ENCODE measurements around the gene GADL1. TPM values are rescaled to one million over a fixed set of nuclear protein-coding genes. Genes with fewer than 3 reads are reported as not detected.
A peak's percentile ranks its signal among the peaks of the same experiment; 100 is the strongest.

GADL1 gene
- polyA plus RNA-seq, 2 of the 4 experiments (the other 2 are of a cell fraction), result not detected

DNA sequence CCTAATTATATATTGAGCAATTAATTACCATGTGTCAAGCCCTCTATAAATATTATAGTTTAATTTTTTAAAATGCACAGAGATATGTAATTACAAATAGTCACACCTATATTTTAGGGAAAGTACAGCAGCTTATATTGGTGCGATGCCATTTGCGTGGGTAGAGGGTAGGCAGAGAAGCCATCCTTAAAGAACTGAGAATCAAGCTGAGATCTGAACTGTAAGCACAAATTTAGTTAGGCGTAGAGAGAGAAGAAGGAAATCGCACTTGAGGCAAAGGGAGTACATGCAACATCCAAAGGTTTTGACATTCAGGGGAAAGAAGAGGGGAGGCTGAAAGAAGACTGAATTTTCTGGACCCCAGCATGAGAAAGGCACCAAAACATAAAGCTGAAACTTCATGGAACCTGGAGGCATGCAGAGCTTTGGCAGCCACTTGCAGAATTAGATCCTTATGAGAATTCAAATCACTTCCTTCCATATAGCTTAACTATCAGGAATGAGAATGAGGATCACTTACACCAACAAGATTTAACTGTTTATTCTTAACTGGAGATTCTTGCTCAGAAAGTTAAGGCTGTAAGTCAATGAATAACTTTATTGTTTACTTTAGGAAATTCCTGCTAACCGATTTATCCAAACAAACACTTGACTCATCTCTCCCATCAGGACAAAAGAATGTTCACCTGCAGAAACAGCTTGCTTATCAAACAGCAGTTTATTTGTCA is 173.7 kb downstream of the GADL1 start (continued):
- TF ChIP-seq NFE2L2 (conservative IDR thresholded peaks at IDR 0.05; ENCODE audit: low read length) (no peak), CEBPB (IDR thresholded peaks at IDR 0.05) (peak; percentile 62 to 89; a peak in 3 of 4 replicates), JUN (IDR thresholded peaks at IDR 0.05) (peak; percentile 93 to 98), FOXS1 (CRISPR knock-in tag; IDR thresholded peaks at IDR 0.05) (peak; percentile 91; the same call in 1 of the 2 replicates), RNF2 (IDR thresholded peaks at IDR 0.05; ENCODE audit: borderline replicate concordance, low read depth) (no peak), RCOR1 (IDR thresholded peaks at IDR 0.05; ENCODE audit: low read depth, low read length) (no peak), TP53 (CRISPR knock-in tag; IDR thresholded peaks at IDR 0.05) (no peak), HDAC2 (IDR thresholded peaks at IDR 0.05) (no peak), ZFP36 (IDR thresholded peaks at IDR 0.05; ENCODE audit: borderline replicate concordance, partially characterized antibody) (peak; percentile 20), ZSCAN20 (CRISPR knock-in tag; IDR thresholded peaks at IDR 0.05) (no peak), ELK1 (IDR thresholded peaks at IDR 0.05; ENCODE audit: low read depth, low read length) (no peak), KDM5A (IDR thresholded peaks at IDR 0.05) (no peak), RFX5 (IDR thresholded peaks at IDR 0.05) (no peak), EHF (CRISPR knock-in tag; IDR thresholded peaks at IDR 0.05) (no peak), FOSB (CRISPR knock-in tag; IDR thresholded peaks at IDR 0.05) (no peak), HMGXB4 (CRISPR knock-in tag; IDR thresholded peaks at IDR 0.05; ENCODE audit: borderline replicate concordance) (no peak), CBX8 (IDR thresholded peaks at IDR 0.05) (no peak), POLR2A (IDR thresholded peaks at IDR 0.05; ENCODE audit: low read length) (no peak), CHD4 (IDR thresholded peaks at IDR 0.05; ENCODE audit: borderline replicate concordance) (no peak), HOXA7 (CRISPR knock-in tag; IDR thresholded peaks at IDR 0.05) (no peak), TFCP2L1 (CRISPR knock-in tag; IDR thresholded peaks at IDR 0.05) (no peak), KDM1A (IDR thresholded peaks at IDR 0.05; ENCODE audit: low read depth) (no peak), ZC3H11A (IDR thresholded peaks at IDR 0.05) (no peak), MAX (IDR thresholded peaks at IDR 0.05) (peak; percentile 84), CHD2 (IDR thresholded peaks at IDR 0.05; ENCODE audit: low read length, partially characterized antibody) (no peak)
- TF ChIP-seq, protein P1, sequence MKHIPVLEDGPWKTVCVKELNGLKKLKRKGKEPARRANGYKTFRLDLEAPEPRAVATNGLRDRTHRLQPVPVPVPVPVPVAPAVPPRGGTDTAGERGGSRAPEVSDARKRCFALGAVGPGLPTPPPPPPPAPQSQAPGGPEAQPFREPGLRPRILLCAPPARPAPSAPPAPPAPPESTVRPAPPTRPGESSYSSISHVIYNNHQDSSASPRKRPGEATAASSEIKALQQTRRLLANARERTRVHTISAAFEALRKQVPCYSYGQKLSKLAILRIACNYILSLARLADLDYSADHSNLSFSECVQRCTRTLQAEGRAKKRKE (CRISPR knock-in tag; IDR thresholded peaks at IDR 0.05; ENCODE audit: low read depth), result no peak

GRCh38 chr3:30719536-30719935 is 174.9 kb downstream of the GADL1 start:
- no peak for ATAC-seq
- TF ChIP-seq, protein P1 (CRISPR knock-in tag; IDR thresholded peaks at IDR 0.05; ENCODE audit: low read depth), result no peak
- no peak for TF ChIP-seq CBX8 (IDR thresholded peaks at IDR 0.05)
- TF ChIP-seq MAFK (IDR thresholded peaks at IDR 0.05; ENCODE audit: partially characterized antibody), result no peak
- TF ChIP-seq CEBPB (IDR thresholded peaks at IDR 0.05), result no peak
- no peak for TF ChIP-seq HDAC2 (IDR thresholded peaks at IDR 0.05)
- no peak for TF ChIP-seq SMC3 (IDR thresholded peaks at IDR 0.05)
- no peak for TF ChIP-seq HMGXB4 (CRISPR knock-in tag; IDR thresholded peaks at IDR 0.05; ENCODE audit: borderline replicate concordance)
- no peak for TF ChIP-seq SREBF2 (IDR thresholded peaks at IDR 0.05)
- no peak for TF ChIP-seq RCOR1 (IDR thresholded peaks at IDR 0.05; ENCODE audit: low read depth, low read length)
- no peak for TF ChIP-seq EP300 (IDR thresholded peaks at IDR 0.05)
- no peak for TF ChIP-seq RNF2 (IDR thresholded peaks at IDR 0.05; ENCODE audit: borderline replicate concordance, low read depth)
- TF ChIP-seq, protein P2, sequence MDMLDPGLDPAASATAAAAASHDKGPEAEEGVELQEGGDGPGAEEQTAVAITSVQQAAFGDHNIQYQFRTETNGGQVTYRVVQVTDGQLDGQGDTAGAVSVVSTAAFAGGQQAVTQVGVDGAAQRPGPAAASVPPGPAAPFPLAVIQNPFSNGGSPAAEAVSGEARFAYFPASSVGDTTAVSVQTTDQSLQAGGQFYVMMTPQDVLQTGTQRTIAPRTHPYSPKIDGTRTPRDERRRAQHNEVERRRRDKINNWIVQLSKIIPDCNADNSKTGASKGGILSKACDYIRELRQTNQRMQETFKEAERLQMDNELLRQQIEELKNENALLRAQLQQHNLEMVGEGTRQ (IDR thresholded peaks at IDR 0.05), result no peak

More at GRCh38 chr3:30719536-30719935, 174.9 kb downstream of the GADL1 start:
- H3K4me3 ChIP-seq, result no peak overlapping the region
- DNase-seq (ENCODE audit: low read depth in 1 of 2, low spot score in 1 of 2), result no peak
- H3K4me2 ChIP-seq, result no peak overlapping the region
- POLR2A ChIA-PET, result no interaction called here
- no peak for FAIRE-seq
- CTCF ChIA-PET, result no interaction called here
- WGBS (ENCODE audit: missing lambda C conversion rate), result 92% methylated on average over 3 of the region's 3 CpGs
- H3K27ac ChIP-seq, result peak overlapping the region; percentile 76 to 85; a peak in 4 of 6 replicates
- H3K9me3 ChIP-seq, result peaks cover 16% of the 10 kb centered on the region; the same call in 2 of the 3 replicates
- peaks cover 20% of the 10 kb centered on the region for H3K4me1 ChIP-seq

All from A549 (cell line).